GM19239 (cell line): ENCODE results near the gene AEN.
A peak's percentile ranks its signal among the peaks of the same experiment; 100 is the strongest.

Source experiments
- DNase-seq: peaks from one replicate; pipeline ENCODE4 v3.0.0; 2011; ENCODE audit warnings: low spot score; ENCODE audit not compliant: insufficient read length
- FAIRE-seq: peaks from 2 replicates; lab custom pipeline; 2011; peaks lifted over from hg19 to GRCh38; lab: Jason Lieb, UNC

Gene AEN

DNA sequence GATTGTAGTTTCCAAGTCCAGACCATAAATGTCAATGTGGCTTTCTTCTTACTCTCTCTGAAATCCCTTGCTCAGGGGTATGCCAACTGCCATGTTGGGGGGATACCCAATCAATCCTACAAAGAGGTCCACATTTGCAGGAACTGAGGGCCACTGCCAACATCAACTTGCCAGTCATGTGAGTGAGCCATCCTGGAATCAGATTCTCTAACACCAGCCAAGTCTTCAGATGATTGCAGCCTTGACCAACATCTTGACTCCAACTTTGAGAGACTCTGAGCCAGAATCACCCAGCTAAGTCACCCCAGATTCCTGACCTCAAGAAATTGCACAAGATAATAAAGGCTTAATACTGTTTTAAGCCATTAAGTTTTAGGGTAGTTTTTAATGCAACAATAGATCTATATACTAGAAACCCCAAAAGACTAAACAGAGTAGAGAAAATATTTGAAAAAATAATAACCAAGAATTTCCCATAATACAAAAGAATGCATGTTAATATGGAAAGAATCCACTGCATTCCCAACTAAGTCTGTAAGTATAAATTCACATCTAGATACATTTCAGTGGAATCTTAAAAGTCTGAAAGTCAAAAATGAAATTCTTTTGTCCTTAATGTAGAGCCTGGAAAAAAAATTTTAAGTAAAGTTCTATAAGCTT lies 40.0 kb downstream of the AEN start:
- FAIRE-seq (no peak), DNase-seq (no peak)

DNA sequence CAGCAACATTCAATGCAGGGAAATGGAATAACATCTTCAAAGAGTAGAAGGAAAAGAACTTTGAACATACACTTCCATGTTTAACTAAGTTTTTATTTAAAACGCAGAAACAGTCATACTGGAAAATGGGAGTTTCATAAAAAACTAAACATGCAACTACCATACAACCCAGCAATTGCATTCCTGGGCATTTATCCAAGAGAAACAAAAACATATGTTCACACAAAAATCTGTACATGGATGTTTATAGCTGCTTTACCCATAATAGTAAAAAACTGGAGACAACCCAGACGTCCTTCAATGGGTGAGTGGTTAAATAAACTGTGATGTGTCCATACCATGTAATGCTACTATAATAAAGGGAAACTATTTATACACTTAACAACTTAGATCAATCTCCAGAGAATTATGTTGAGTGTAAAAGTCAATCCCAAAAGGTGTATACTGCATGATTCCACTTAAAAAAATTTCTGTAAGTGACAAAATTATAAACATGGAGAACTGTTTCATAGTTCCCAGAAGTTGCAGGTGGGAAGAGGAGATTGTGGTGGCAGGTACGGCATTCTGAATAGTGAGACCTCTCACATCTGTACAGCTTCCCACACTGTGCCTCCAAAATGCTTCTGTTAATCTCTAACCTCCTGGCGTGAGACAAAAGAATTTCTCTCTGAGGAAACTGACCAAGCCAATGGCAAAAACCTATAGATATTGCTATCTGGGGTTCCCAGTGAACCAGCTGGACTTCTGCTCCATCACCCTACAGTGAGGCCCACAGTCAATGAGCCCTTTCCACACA lies 40.8 kb downstream of the AEN start:
- no peak for FAIRE-seq
- no peak for DNase-seq

DNA sequence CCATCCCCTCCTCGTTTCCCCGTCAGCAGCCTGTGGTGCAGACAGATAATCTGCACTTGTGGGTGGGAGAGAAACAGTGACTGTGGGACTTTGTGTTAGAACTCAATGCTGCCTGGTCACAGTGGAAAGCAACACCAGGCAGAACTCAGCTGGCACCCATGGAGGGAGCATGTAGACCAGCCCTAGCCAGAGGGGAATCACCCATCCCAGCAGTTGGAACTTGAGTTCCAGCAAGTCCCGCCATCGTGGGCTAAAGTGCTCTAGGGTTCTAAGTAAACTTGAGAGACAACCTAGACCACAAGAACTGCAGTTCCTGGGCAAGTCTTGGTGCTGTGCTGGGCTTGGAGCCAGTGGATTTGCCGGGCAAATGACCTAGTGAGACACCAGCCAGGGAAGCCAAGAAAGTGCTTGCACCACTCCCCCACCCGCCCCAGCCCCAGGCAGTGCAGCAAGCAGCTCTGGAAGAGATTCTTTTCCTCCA lies 42.0 kb downstream of the AEN start:
- FAIRE-seq (no peak), DNase-seq (no peak)

DNA sequence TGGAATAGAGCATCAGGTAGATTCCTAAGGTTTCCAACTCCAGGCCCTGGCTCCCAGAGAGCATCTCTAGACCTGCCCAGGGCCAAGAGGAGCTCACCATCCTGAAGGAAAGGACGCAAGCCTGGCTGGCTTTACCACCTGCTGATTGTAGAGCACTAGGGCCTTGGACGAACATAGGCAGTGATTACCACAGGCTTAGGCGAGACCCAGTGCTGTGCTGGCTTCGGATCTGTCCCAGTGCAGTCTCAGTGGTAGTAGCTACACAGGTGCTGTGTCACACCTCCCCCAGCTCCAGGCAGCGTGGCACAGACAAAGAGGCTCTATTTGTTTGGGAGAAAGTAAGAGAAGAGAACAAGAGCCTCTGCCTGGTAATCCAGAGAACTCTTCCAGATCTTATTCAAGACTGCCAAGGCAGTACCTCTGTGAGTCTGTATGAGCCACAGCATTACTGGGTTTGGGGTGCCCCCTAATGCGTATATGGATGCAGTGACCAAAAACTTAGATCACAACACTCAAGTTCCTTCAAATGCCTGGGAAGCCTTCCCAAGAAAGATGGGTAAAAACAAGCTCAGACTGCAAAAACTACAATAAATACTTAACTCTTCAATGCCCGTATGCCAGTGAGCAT lies 43.1 kb downstream of the AEN start:
- FAIRE-seq: peak; percentile 57
- DNase-seq: no peak

DNA sequence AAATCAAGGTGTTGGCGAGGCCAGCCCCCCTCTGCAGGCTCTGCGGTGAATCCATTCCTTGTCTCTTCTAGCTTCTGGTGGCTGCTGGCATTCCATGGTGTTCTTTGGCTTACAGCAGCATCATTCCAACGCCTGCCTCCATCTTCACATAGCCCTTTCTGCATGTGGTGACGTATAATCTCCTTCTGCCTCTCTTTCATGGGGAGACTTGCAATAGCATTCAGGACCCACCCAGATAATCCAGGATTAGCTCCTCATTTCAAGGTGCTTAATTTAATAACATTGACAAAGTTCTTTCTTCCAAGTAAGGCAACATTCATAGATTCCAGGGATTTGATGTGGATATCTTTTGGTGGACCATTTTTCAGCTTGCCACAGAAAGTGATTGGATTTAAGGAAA lies 53.5 kb downstream of the AEN start:
- DNase-seq (no peak), FAIRE-seq (no peak)

DNA sequence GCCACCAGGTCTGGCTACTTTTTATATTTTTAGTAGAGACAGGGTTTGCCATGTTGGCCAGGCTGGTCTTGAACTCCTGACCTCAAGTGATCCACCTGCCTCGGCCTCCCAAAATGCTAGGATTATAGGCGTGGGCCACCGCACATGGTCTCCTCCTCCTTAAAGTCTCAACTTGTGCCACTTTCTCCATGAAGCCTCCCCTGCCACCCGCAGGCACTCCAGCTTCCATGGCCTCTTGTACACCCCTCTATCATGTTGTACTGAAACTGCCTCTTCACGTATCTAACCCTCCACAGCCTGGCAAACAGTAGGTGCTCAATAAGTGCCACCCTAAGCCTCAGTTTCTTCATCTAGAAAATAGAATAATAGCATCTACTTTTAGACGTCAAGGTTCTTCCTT lies 57.6 kb downstream of the AEN start:
- DNase-seq (no peak), FAIRE-seq (no peak)

DNA sequence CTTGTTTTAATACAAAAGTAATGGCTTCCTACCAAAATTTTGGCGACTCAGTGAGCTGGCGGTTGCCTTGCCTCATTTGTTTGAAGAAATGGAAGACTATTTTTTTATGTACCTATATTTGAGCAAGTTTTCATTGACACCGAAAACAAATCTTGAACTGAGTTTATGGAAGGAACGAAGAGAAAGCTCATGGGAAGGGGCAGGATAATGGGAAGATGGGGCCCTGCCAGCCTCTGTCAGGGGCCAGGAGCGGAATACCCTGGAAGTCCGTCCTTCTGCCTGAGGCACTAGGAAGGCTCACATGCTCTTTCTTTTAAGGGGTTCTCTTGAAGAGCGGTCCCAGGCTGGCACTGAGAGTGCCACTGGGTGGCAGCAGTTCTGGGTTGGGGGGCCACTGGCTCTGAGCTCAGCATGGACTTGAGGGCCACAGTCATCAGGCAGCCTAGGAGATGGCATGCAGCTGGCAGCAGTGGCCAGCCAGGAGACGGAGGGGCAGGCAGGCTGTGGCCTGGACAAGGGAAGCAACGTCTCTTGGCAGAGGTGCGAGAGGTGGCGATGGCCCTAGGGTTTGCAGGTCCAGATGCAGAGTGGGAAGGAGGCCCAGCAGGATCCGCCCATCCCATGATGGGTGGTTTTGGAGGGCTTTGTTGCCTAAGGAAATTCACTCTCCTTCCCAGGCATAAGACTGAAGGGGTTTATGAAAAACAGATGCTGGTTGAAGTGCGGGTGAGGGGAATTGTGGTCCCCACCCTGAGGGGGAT lies 59.3 kb downstream of the AEN start:
- DNase-seq (no peak), FAIRE-seq (no peak)

DNA sequence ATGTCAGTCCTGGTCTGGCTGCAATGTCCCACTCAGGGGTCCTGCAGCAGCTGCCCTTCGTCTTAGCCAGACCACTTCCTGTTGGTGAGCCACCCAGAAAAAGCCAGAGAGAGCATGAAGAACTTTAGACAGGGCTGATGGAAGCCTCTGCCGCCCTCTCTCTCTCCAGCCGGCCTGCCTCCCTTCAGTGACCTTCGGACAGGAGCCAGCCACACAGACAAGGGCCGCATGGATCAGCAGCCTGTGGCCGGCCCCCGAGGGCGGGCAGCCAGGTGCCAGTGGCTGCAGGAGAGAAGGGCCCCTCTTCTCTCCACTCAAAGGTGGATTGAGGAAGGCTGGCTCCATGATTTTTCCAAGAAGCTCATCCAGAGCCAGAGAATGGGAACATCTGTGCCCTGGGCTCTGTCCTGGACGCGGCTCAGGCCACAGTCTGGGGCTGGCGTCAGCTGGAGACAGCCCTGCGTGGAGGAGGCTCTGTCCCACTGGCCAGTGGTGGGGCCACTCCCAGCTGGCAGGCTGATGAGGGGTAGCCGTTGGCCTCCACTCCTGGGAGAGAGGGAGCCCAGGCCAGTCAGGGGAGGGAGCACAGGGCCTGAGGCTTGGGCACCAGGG lies 60.6 kb downstream of the AEN start:
- FAIRE-seq (no peak), DNase-seq (no peak)
